Esophagus (tissue), 2 donors: ENCODE results near the gene JMJD4. TPM values are rescaled to one million over a fixed set of nuclear protein-coding genes. Genes with fewer than 3 reads are reported as not detected.
"Not testable (repeated sequence)": the region's sequence is repeated elsewhere in the genome, so short reads cannot be mapped to it uniquely, and the experiment has no call there.

Experiments used
- H3K27ac ChIP-seq, 2 donors: one replicate each; pipeline ENCODE4 v1.5.1; 2013; ENCODE audit warnings: low read depth in 2 of 2, mild to moderate bottlenecking in 2 of 2, inconsistent platforms in 1 of 2, low read length in 1 of 2, moderate library complexity in 1 of 2
- H3K27me3 ChIP-seq, 2 donors: one replicate each; pipeline ENCODE4 v1.6.1; 2013; ENCODE audit warnings: low read length in 2 of 2, control low read depth in 1 of 2, mild to moderate bottlenecking in 1 of 2; ENCODE audit not compliant: insufficient read depth in 2 of 2, control insufficient read depth in 1 of 2
- H3K36me3 ChIP-seq, 2 donors: one replicate each; pipeline ENCODE4 v1.6.1; 2013; ENCODE audit warnings: low read length in 1 of 2; ENCODE audit not compliant: control insufficient read depth in 2 of 2, insufficient read depth in 2 of 2
- H3K4me1 ChIP-seq, 2 donors: one replicate each; pipeline ENCODE4 v1.6.1; 2013; ENCODE audit warnings: low read length in 1 of 2; ENCODE audit not compliant: control insufficient read depth in 2 of 2, insufficient read depth in 2 of 2
- H3K4me3 ChIP-seq, 2 donors: one replicate each; pipeline ENCODE4 v1.5.1; 2013; ENCODE audit warnings: low read length in 2 of 2, mild to moderate bottlenecking in 2 of 2, low read depth in 1 of 2, moderate library complexity in 1 of 2
- H3K9me3 ChIP-seq, 2 donors: one replicate each; pipeline ENCODE4 v1.6.1; 2013; ENCODE audit warnings: mild to moderate bottlenecking in 2 of 2, low read depth in 1 of 2, low read length in 1 of 2, moderate library complexity in 1 of 2; ENCODE audit not compliant: control insufficient read depth in 2 of 2, insufficient read depth in 1 of 2
- WGBS, 2 donors: extraction: QIAGEN DNeasy Blood & Tissue Kit; methylation state at CpG; one replicate each; pipeline ENCODE4 v1.1.7; 2013; 5-methylcytosine and 5-hydroxymethylcytosine counted together
- polyA plus RNA-seq, 2 donors: library from polyadenylated mRNA; stranded (reverse); fragments of 200-250 nt; gene quantifications; one replicate each; pipeline ENCODE4 v1.2.3, GENCODE V29; 2013
- donor health status: healthy with polysubstance abuse.
- donor health status: Bipolar disorder and iron deficiency.

JMJD4 gene
- polyA plus RNA-seq, 2 donors, result 9.7 to 12.5 TPM

- H3K36me3 ChIP-seq, result no peaks in the 10 kb centered on the region
- H3K4me3 ChIP-seq, result no peak overlapping the region
- no peaks in the 10 kb centered on the region for H3K4me1 ChIP-seq
- no peaks in the 10 kb centered on the region for H3K27me3 ChIP-seq
- peaks cover 5 to 16% of the 10 kb centered on the region in 2 donors for H3K9me3 ChIP-seq
- WGBS, 2 donors, result 67 to 69% methylated on average over 2 of the region's 2 CpGs
- no peak overlapping the region for H3K27ac ChIP-seq
These were observed 16.2 kb downstream of the JMJD4 start for GRCh38 chr1:227718932-227719331.

- Histone ChIP-seq H3K4me3 (no peak overlapping the region), H3K4me1 (no peaks in the 10 kb centered on the region), H3K27me3 (no peaks in the 10 kb centered on the region), H3K9me3 (peaks cover 0 to 2% of the 10 kb centered on the region in 2 donors), H3K36me3 (no peaks in the 10 kb centered on the region), H3K27ac (no peak overlapping the region)
These were observed 22.5 kb downstream of the JMJD4 start for GRCh38 chr1:227712648-227713047.

- H3K27ac ChIP-seq, H3K4me3 ChIP-seq, H3K9me3 ChIP-seq, H3K36me3 ChIP-seq, H3K4me1 ChIP-seq, H3K27me3 ChIP-seq: not testable (repeated sequence)
- 96 to 97% methylated on average over 7 to 21 of the region's 24 CpGs for WGBS, 2 donors
These were observed 24.6 kb downstream of the JMJD4 start for GRCh38 chr1:227710474-227710873.

- Histone ChIP-seq H3K4me1 (no peaks in the 10 kb centered on the region), H3K4me3 (no peak overlapping the region), H3K27ac (no peak overlapping the region), H3K36me3 (no peaks in the 10 kb centered on the region), H3K27me3 (no peaks in the 10 kb centered on the region), H3K9me3 (peaks cover 0 to 2% of the 10 kb centered on the region in 2 donors)
- WGBS, 2 donors, result 75 to 77% methylated on average over 1 of the region's 1 CpG
These were observed 25.7 kb downstream of the JMJD4 start for GRCh38 chr1:227709451-227709850.

GRCh38 chr1:227707846-227708245 is 27.3 kb downstream of the JMJD4 start:
- Histone ChIP-seq H3K4me1 (no peaks in the 10 kb centered on the region), H3K9me3 (no peaks in the 10 kb centered on the region), H3K27ac (no peak overlapping the region), H3K27me3 (no peaks in the 10 kb centered on the region), H3K4me3 (no peak overlapping the region), H3K36me3 (no peaks in the 10 kb centered on the region)
- WGBS, 2 donors, result 36 to 56% methylated on average over 1 of the region's 1 CpG

GRCh38 chr1:227701631-227702030 is 33.5 kb downstream of the JMJD4 start:
- H3K9me3 ChIP-seq, H3K27me3 ChIP-seq, H3K27ac ChIP-seq, H3K4me1 ChIP-seq, H3K36me3 ChIP-seq, H3K4me3 ChIP-seq: not testable (repeated sequence)
- 80 to 88% methylated on average over 1 of the region's 1 CpG for WGBS, 2 donors

GRCh38 chr1:227697321-227697864 is 37.7 kb downstream of the JMJD4 start:
- WGBS, 2 donors, result 79 to 83% methylated on average over 3 of the region's 3 CpGs
- H3K4me3 ChIP-seq, result no peak overlapping the region

GRCh38 chr1:227685807-227686206 is 49.3 kb downstream of the JMJD4 start:
- Histone ChIP-seq H3K9me3 (no peaks in the 10 kb centered on the region), H3K36me3 (no peaks in the 10 kb centered on the region), H3K27ac (no peak overlapping the region), H3K4me1 (no peaks in the 10 kb centered on the region), H3K27me3 (no peaks in the 10 kb centered on the region), H3K4me3 (no peak overlapping the region)
- WGBS, 2 donors, result 80 to 89% methylated on average over 8 of the region's 8 CpGs

More at GRCh38 chr1:227697321-227697864, 37.7 kb downstream of the JMJD4 start:
- Histone ChIP-seq H3K27me3 (no peaks in the 10 kb centered on the region), H3K4me1 (no peaks in the 10 kb centered on the region), H3K27ac (no peak overlapping the region), H3K9me3 (peaks cover 3 to 12% of the 10 kb centered on the region in 2 donors), H3K36me3 (no peaks in the 10 kb centered on the region)

Other genes starting within 250 kb of the JMJD4 start
- under 1 TPM; 0.77 to 0.79 TPM for gene ZNF678, start 171.7 kb downstream of the JMJD4 start, polyA plus RNA-seq
- gene SNAP47, start 133 bp upstream of the JMJD4 start, polyA plus RNA-seq, result 10 to 100 TPM in 1 of 2 donors, 1 to 10 TPM in 1; 7.9 to 11.4 TPM
- gene PRSS38, start 80.4 kb upstream of the JMJD4 start, polyA plus RNA-seq, result not detected
- 1 to 10 TPM; 2.3 to 3.6 TPM for gene WNT9A, start 212.6 kb upstream of the JMJD4 start, polyA plus RNA-seq